Keratinocyte (primary cell): ENCODE measurements around the gene PLCD1.

Experiments
- EZH2 ChIP-seq: IDR thresholded peaks from one replicate; pipeline ENCODE4 v1.6.1; 2012; ENCODE audit warnings: inconsistent platforms, mild to moderate bottlenecking, low read length, moderate library complexity
- TF ChIP-seq, protein P1 (sequence below), 3 experiments: IDR thresholded peaks in 1 of 3; conservative IDR thresholded peaks in 1 of 3; optimal IDR thresholded peaks in 1 of 3; 2 replicates in 2 of 3; 3 replicates in 1 of 3; pipeline versions ENCODE3 to v1.5.1; 2011; ENCODE audit warnings: low read length in 3 of 3, mild to moderate bottlenecking in 3 of 3, moderate library complexity in 2 of 3, control low read depth in 1 of 3, inconsistent platforms in 1 of 3; ENCODE audit not compliant: insufficient read depth in 2 of 3; ENCODE audit errors: extremely low read depth in 1 of 3

DNA sequence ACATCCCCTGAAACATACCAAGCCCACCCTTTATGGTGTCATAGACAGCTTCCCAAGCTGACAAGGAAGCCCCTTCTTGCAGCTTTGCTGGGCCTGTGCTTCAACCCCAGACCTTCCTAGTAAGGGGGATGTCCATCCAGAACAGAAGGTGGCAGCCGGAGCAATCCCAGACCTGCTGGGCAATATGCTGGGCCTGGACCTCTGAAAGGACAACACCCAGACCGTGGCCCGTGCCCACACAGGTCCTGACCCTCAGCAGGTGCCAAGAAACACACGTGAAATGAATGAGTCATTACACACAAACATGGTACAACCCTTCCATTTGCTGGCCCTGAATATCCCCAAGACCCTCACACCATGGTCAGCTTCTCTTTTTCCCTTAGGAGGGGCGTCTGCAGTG, 58.6 kb downstream of the PLCD1 start:
- TF ChIP-seq, protein P1, sequence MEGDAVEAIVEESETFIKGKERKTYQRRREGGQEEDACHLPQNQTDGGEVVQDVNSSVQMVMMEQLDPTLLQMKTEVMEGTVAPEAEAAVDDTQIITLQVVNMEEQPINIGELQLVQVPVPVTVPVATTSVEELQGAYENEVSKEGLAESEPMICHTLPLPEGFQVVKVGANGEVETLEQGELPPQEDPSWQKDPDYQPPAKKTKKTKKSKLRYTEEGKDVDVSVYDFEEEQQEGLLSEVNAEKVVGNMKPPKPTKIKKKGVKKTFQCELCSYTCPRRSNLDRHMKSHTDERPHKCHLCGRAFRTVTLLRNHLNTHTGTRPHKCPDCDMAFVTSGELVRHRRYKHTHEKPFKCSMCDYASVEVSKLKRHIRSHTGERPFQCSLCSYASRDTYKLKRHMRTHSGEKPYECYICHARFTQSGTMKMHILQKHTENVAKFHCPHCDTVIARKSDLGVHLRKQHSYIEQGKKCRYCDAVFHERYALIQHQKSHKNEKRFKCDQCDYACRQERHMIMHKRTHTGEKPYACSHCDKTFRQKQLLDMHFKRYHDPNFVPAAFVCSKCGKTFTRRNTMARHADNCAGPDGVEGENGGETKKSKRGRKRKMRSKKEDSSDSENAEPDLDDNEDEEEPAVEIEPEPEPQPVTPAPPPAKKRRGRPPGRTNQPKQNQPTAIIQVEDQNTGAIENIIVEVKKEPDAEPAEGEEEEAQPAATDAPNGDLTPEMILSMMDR (optimal IDR thresholded peaks at IDR 0.05 in 1 of 3, IDR thresholded peaks at IDR 0.05 in 1 of 3, conservative IDR thresholded peaks at IDR 0.05 in 1 of 3; ENCODE audit: extremely low read depth in 1 of 3, insufficient read depth in 2 of 3, low read length in 3 of 3), result no peak
- no peak for TF ChIP-seq EZH2
